HG03280 (cell line): ENCODE results near the gene GNAT3.

ENCODE experiments used
- ATAC-seq: cut with Tn5 transposase; IDR thresholded peaks from one replicate; pipeline ENCODE4 v1.9.1; 2021; ENCODE audit warnings: mild to moderate bottlenecking, moderate library complexity; ENCODE audit not compliant: unreplicated experiment

GNAT3 gene

DNA sequence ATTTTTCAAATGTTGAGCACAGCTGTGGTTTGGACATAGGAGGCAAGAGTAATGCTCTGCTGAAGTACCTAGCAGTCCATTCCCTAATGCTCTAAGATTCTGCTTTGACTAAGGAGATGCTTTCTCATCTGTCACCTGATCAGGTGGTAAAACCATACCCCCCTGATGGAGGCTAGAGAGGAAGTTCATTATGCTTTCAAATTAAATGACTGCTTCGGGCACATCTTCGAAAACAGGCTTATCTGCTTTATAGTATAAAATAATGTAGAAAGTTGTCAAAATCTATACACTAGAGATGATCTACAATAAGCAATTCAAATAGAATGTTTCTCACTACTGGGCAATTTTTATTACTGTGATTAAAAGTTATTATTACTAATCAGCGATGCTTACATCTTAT is at the start of gene GNAT3:
GNAT3 (minus strand) TSS at position 101 of the 400 bp plus-strand sequence. CDS start 138 bp downstream, outside the sequence.
- ATAC-seq = no peak

DNA sequence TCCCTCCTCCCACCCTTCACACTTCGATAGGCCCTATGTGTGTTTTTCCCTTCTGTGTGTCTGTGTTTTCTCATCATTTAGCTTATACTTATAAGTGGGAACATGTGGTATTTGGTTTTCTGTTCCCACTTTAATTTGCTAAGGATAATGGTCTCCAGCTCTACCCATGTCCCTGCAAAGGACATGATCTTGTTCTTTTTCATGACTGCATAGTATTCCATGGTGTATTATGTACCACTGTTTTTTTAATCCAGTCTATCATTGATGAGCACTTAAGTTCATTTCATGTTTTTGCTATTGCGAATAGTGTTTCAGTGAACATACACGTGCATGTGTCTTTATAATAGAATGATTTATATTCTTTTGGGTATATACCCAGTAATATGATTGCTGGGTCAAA is 46.3 kb upstream of the GNAT3 start:
- no peak for ATAC-seq

DNA sequence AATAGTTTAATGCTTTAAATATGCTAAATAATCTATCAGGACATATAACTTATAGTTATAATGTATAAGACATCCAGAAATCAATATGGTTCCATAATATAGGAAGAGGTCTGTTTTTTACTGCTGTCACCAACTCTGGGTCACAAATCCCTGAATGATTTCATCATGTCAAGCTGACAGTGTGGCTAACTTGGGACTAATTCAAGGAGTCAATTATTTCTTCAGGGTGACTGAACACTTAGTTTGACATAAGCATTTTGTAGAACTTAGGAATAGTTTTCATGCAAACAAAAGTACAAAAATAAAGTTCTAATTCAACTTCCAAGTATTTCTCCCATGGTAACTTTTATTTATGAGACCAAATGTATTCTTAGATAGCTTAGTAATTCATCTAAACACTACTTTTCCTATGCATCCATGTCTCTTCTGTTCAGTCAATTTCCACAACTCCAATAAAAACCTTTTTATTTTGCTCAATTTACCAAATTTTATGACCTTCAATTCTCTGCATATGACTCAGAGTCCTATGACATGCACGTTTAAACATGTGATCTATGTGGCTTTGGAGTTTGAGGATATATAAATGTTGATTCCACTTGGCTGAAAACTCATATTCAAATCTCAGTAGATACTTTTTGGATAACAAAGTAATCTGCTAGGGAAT is 40.3 kb upstream of the GNAT3 start:
- no peak for ATAC-seq

DNA sequence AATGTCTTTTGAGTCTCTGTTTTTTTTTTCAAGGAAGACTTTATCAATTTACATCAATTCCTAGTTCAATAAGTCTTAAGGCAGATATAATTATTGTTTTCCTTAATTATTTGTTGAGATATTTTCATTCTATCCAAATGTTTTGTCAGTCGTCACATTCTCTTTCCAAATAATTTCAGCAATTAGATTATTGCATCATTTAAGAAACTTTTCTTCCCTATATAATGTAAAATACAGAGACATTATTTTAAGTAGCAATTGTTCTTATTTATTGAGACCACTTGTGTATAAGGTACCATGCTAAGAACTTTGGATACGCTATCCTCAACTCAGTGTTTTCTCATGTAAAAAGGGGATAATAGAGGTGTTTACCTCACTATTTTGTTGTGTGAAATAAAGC is 38.1 kb upstream of the GNAT3 start:
- ATAC-seq = no peak

DNA sequence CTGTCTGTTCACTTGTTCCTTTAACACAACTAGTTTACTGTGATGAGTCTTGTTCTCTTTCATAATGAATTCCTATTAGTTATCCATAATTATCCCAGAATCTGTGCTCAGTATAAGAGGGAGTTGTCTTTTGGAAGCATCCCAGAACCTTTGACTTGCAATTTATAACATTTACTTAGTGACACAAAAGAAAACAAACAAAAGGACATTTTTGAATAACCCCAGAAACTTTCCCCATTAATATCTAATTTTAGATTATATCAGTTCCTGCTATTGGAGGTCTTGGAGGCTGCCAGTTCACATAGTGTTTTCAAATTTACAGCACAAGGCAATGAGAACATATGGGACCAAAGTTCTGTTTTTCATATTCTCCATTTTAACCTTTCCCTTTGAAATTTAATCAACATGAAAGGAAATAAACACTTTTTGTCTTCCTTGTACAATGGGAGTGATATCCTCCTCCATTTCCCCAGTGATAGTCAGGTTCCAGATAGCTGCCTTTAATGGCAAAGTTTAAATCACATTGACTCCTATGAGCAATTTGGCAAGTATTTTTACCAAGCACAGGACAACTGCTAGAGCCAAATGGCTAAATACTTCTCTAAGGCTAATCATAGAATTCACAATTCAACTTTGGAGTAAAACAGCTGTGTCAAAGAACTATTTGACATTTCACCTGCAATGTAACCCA is 37.1 kb upstream of the GNAT3 start:
- no peak for ATAC-seq

DNA sequence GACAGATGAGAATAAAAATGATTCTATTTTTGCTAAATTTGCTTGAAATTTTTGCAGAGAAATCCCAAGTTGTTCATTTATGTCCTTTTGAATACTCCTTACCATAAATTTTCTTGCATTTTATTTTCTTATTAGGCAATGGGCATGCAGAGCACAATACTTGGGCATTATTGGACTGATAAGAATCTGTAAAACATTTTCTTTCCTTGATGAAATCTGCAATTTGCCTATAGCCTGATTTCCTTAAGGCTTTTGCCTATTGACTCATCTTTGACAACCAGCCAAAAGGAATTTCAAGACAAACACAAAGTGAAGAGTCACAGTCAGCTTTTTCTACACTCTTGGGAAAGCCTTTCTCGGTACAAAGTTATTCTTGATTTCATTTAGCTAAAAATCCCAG is 30.5 kb upstream of the GNAT3 start:
- ATAC-seq = no peak

DNA sequence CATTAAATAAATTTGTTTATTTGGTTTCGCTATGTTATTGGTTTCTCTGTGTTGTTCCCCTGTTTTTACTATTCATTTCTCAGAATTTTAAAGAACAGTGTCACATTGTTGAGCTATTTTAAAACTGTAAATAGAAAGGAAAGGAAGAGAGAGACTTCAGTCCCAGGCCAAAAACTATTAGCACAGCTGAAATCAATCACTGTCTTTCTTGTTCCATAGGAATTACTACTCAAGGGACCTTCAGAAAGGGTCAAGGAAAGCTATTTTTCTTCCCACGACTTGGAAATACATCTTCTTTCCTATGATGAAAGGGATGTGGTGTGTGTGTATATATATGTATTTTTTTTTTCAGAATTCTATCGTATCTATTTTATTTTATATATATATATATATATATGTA is 29.0 kb upstream of the GNAT3 start:
- ATAC-seq = no peak

DNA sequence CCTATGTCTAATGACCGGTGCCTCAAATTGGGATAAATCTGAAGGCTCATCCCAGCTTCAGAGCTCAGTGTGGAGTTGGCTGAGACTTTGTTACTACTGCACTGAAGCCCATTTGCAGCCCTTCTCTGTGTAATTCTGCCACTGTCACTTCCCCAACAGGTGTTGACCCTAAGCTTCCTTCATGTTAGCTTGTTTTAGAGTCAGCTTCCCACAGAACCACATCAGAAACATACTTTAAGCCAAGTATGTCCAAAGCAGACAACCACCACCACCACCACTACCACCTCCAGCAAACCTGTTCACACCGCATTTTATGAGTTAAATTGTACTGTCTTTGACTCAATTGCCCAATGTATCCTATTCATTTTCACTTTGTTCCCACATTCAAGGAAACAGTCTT is 25.2 kb upstream of the GNAT3 start:
- ATAC-seq = no peak

DNA sequence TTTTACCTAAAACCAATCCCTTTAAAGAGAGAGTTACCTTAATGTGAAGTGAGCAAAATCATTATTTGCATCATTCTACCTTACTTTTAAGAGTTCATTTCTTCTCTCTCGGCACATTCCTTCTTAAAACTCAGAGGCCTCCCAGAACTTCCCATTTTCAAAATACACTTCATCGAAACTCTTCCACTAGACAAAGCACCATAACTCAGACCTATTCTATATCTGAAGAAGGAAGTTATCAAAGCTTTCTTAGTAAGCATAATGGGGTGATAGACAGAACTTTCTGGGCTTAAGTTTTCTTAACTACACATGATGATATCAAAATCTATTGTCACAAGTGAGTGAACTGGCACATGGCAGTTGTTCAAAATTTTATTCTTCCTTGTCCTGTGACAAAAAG is 24.6 kb upstream of the GNAT3 start:
- no peak for ATAC-seq

DNA sequence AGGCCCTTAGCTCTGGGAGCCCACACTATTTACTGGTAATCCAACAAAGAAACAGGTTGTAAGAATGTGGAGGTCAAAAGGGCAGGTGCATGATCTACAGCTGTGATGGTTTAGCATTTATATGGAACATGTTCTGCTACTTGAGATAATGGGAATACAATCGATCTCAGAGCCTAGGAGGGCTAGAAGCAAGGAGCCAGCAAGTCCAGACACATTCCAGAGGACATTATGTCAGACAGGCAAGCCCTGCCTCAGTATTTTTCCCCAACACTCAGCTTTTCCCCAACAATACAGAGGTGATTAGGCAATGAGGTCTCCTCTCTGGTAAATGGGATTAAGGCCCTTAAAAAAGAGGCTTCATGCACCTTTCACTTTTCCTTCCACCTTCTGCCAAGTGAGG is 21.4 kb upstream of the GNAT3 start:
- no peak for ATAC-seq

DNA sequence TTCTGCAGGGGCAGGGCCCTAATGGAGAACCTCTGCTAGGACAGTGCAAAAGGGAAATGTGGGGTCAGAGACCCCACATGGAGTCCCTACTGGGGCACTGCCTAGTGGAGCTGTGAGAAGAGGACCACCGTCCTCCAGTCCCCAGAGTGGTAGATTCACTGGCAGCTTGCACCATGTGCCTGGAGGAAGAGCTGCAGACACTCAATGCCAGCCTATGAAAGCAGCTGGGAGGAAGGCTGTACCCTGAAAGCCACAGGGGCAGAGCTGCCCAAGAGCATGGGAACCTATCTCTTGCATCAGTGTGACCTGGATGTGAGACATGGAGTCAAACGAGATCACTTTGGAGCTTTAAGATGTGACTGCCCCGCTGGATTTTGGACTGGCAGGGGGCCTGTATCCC is 20.3 kb upstream of the GNAT3 start:
- no peak for ATAC-seq

DNA sequence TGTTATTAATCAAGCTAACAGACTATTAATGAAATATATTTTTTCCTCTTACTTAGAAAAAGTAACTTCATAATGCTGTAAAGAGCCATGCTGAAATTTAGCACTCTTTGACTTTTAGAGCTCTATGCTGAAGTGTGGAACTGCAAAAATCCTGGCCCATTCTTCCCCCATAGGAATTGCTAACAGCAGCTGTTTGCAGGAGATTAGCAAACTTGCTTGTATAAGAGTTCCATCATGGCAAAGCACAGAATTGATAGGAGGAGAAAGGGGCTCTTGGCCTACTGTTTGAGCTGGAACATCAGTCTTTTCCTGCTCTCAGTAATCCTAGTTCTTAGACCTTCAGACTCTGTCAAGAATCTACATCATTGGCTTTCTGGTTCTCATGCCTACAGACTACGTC is 18.3 kb upstream of the GNAT3 start:
- ATAC-seq = no peak

DNA sequence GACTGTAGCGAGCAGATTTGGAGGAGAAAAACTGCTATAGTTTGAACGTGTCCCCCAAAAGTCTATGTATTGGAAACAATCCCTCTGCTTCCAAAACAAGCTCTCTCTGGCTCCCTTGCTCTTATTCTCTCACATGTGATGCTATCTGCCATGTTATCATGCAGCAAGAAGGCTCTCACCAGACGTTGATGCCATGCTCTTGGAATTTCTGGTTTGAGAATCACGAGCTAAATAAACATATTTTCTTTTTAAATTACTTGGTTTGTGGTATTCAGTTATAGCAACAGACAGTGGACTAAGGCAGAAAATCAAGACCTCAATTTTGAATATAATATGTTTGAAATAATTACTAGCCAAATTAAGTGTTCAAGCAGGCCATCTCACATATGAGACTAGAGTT is 17.5 kb upstream of the GNAT3 start:
- ATAC-seq = no peak

DNA sequence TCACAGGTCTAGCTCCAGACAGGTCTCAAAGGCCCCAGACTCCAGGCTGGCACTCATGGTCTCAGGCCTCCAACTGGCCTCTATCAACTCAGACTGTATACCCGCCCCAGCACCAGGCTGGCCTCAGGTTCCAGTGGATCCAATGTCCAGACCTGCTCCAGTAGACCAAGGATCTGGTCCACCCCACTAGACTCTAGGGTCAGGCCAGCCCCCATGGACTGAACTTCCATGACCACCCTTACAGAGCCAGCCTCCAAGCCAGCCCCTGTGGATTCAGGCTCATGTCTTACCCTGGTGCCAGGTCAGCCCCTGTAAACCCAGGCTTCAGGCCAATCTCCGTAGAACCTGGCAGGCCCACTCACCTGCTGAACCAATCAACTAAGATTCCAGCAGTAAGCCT is 16.8 kb upstream of the GNAT3 start:
- no peak for ATAC-seq

DNA sequence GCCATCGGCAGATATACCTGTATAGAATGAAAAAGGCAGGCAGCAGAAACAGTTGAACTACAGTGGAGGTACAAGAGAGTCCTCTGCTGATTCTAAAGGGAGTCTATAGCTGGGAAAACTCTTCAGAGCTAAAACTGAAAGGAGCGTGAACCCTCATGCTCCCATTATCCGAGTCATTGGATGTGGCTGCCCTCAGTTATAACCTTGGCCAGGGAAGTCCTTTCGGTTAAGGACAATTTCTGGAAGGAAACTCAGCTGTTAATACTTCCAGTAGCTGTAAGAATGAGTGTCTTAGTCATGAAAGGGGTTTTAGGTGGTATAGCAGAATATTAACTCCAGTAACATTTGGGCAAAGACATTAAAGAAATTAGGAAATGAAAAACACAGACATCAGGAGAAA is 14.6 kb upstream of the GNAT3 start:
- ATAC-seq = no peak

DNA sequence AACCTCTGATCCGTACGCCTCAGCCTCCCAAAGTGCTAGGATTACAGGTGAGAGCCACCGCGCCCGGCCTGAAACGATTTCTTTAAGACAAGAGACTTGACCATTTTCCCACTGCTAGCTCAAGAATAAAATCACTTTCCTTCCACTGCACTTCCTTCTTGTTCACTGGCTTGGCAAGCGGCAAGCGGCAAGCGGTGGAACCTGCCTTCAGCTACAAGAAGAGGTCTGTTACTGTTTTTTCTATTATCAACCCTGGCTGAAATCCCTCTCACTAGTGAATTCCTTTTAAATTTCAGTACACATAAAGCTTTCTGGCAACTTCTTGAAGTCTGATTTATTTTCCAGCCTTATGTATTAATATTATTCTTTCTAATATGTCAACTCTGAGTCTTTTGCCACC is 12.8 kb upstream of the GNAT3 start:
- ATAC-seq = no peak

DNA sequence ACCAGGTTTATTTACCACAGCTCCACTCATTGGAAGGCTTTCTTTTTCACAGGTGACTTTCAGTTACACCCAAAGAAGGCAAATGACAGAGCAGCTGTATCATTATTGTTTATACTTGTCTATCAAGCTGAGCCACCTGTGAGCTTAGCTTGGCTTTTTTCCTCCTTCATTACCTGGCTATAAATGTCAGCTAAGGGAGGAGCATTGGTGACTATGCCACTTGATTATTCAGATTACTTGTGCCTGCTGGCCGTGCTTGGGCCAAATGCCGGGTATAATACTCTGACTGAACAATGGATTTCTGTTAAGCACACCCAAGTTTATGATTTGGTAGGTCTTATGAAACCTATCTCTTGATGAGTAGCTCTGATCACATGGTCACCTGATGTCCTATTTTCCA is 9.9 kb upstream of the GNAT3 start:
- no peak for ATAC-seq

DNA sequence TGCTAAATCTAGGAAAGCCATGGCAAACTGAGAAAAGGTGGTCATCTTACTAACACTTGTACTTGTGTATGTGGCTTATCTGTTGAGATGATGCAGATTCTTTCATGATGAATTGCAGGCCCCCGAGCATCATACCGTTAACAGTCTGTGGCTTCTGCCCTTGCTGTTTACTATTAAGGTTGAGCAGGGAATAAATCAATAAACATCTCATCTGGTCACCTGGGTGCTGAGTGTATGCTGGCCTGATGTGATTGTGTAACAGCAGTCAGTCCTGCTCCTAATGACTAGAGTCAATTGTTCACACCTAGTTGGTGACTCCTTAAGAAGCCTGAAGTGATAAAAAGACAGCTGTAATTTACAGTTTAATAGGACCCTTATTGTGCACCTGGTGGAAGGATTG is 8.3 kb upstream of the GNAT3 start:
- no peak for ATAC-seq

DNA sequence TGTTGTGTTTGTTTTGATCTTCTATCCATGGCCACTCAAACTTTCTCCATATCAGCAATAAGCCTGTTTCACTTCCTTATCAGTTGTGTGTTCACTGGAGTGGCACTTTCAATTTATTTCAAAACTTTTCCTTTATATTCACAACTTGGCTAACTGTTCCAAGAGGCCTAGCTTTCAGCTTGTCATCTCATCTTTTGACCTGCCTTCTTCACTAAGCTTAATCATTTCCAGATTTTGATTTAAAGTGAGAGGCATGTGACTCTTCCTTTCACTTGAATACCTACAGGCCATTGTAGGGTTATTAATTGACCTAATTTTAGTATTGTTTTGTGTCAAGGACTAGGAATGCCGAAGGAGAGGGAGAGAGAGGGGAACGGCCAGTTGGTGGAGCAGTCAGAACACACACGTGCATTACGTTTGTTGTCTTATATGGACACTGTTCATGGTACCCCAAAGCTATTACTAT is 5.5 kb upstream of the GNAT3 start:
- ATAC-seq = no peak

DNA sequence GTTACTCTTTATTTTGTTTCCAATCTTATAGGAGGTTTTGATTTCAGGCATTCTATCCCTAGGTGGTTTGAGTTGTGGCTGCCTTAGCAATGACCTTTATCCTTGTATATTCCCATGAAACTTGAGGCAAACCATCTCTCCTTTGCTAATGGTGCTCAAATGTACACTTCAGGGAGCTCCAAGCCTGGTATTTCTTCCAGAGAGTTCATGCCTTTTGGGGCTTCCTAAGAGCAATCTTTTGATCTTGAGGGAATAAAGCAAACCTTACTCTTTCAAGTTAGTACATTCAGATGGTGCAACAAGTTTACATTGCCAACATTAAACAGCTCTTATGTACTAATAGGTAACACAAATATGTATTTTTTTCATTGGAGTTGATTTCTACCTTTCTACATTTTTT is 3.4 kb upstream of the GNAT3 start:
- no peak for ATAC-seq

DNA sequence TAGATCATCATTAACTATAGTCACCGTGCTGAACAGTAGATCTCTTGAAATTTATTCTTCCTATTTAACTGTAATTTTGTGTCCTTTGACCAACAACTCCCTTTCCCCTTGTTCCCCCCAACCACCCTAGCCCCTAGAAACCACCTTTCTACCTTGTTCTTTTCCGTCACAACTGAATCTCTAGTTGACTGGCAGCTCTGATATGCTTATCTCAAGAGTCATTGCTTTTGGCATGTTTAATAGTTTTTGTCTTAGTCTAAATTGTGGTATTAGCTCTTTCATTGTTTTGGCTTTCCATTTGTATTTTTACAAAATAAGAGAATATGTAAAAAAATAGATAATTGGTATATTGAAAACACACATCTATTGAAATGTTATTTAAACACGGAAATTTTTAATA is 1.8 kb downstream of the GNAT3 start:
- no peak for ATAC-seq

DNA sequence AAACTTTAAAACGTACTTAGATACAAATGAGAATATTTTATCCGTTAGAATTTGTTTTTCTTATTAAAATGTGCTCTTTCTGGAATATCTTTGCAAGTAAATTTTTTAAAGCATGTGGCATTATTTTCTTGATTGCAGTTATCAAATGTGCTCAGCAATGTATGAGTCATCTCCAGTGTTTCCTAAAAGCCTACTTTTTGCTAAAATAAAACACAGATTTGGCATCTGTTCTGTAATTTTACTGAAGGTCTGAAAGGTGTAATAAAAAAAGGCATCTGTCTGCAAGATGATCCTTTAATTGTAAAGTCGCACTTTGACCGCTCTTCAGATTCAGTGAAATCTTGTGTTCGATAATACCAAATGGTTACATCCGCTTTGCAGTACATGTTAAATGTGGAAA is 3.4 kb downstream of the GNAT3 start:
- no peak for ATAC-seq
